Measurements from ENCODE around the gene FUT1. TPM values are rescaled to one million over a fixed set of nuclear protein-coding genes. Genes with fewer than 3 reads are reported as not detected.

The FUT1 gene
- total and polyA plus RNA-seq, 9 of the 15 experiments (the other 6 are each of a cell fraction or from before 2014, with no cell fraction given), result 2.3 to 18.5 (median 8.8) TPM

DNA sequence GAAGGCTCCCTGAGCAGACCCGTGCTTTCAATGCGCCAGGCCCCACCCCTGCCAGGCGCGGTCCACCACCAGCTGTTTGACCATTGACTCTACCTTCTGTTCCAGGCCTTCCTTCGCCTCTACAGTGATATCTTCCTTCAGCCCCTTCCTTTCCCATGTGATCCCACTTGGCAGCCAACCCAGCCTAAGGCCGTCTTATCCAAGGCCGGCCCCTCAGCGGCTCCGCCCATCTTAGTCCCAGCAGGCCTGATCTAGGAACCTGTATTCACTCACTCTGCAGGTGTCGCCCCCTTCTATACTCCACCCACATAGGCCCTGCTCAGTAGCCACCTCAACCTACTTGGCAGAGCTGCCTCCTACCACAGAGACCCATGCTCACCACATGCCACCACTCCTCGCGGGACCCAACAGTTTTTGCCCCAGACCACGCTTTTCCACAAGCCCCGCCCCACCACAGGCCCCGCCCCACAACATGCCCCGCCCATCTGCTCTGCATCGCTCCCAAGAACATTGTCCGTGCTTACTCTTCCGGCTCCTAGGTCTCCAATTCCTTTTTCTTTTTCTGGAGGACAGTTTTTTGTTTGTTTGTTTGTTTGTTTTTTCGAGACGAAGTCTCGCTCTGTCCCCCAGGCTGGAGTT is 15.0 kb downstream of the FUT1 start (continued):
- TF ChIP-seq FOS (IDR thresholded peaks at IDR 0.05; ENCODE audit: extremely low read depth, insufficient read length) (no peak), CHD2 (IDR thresholded peaks at IDR 0.05; ENCODE audit: low read depth, low read length) (peak; percentile 48; the same call in 1 of the 2 replicates), TARDBP (IDR thresholded peaks at IDR 0.05) (no peak), ZNF561 (CRISPR knock-in tag; conservative IDR thresholded peaks at IDR 0.05) (no peak), MXI1 (IDR thresholded peaks at IDR 0.05; ENCODE audit: low read depth, low read length) (peak; percentile 19; the same call in 1 of the 2 replicates), FOSL1 (tag; conservative IDR thresholded peaks at IDR 0.05) (0 out of 2 replicates have a peak, but pooled peaks have one; percentile 24), SUPT5H (IDR thresholded peaks at IDR 0.05) (0 out of 2 replicates have a peak, but pooled peaks have one; percentile 13), NBN (IDR thresholded peaks at IDR 0.05; ENCODE audit: low read depth) (0 out of 2 replicates have a peak, but pooled peaks have one; percentile 20), NFIC (IDR thresholded peaks at IDR 0.05) (peak; percentile 65), CREB1 (IDR thresholded peaks at IDR 0.05) (0 out of 2 replicates have a peak, but pooled peaks have one; percentile 9), CREB1 (CRISPR knock-in tag; IDR thresholded peaks at IDR 0.05) (no peak; the same call in 1 of the 2 replicates)
- TF ChIP-seq, protein P1, sequence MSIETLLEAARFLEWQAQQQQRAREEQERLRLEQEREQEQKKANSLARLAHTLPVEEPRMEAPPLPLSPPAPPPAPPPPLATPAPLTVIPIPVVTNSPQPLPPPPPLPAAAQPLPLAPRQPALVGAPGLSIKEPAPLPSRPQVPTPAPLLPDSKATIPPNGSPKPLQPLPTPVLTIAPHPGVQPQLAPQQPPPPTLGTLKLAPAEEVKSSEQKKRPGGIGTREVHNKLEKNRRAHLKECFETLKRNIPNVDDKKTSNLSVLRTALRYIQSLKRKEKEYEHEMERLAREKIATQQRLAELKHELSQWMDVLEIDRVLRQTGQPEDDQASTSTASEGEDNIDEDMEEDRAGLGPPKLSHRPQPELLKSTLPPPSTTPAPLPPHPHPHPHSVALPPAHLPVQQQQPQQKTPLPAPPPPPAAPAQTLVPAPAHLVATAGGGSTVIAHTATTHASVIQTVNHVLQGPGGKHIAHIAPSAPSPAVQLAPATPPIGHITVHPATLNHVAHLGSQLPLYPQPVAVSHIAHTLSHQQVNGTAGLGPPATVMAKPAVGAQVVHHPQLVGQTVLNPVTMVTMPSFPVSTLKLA (conservative IDR thresholded peaks at IDR 0.05), result peak; percentile 74 to 87
- TF ChIP-seq, protein P2, sequence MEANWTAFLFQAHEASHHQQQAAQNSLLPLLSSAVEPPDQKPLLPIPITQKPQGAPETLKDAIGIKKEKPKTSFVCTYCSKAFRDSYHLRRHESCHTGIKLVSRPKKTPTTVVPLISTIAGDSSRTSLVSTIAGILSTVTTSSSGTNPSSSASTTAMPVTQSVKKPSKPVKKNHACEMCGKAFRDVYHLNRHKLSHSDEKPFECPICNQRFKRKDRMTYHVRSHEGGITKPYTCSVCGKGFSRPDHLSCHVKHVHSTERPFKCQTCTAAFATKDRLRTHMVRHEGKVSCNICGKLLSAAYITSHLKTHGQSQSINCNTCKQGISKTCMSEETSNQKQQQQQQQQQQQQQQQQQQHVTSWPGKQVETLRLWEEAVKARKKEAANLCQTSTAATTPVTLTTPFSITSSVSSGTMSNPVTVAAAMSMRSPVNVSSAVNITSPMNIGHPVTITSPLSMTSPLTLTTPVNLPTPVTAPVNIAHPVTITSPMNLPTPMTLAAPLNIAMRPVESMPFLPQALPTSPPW (CRISPR knock-in tag; IDR thresholded peaks at IDR 0.05), result peak; percentile 33; the same call in 1 of the 2 replicates
- TF ChIP-seq, protein P3, sequence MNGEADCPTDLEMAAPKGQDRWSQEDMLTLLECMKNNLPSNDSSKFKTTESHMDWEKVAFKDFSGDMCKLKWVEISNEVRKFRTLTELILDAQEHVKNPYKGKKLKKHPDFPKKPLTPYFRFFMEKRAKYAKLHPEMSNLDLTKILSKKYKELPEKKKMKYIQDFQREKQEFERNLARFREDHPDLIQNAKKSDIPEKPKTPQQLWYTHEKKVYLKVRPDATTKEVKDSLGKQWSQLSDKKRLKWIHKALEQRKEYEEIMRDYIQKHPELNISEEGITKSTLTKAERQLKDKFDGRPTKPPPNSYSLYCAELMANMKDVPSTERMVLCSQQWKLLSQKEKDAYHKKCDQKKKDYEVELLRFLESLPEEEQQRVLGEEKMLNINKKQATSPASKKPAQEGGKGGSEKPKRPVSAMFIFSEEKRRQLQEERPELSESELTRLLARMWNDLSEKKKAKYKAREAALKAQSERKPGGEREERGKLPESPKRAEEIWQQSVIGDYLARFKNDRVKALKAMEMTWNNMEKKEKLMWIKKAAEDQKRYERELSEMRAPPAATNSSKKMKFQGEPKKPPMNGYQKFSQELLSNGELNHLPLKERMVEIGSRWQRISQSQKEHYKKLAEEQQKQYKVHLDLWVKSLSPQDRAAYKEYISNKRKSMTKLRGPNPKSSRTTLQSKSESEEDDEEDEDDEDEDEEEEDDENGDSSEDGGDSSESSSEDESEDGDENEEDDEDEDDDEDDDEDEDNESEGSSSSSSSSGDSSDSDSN (IDR thresholded peaks at IDR 0.05; ENCODE audit: borderline replicate concordance in 1 of 2, low read depth in 2 of 2, low read length in 2 of 2), result 0 out of 4 replicates have a peak, but pooled peaks of 1 of the 2 experiments have one; percentile 29

All from K562 (cell line).